MM.1S (cell line): ENCODE results near the gene USP10.

ENCODE experiments used
- DNase-seq: peaks from one replicate; pipeline ENCODE4 v3.0.0-alpha.2; 2015
- H2AFZ ChIP-seq: fragments of 300-600 bp; sonication (generic); 2 replicates; pipeline ENCODE4 v1.6.0; 2016; ENCODE audit warnings: antibody characterized with exemption, low read length
- H3F3A ChIP-seq: fragments of 300-600 bp; sonication (generic); 2 replicates; pipeline ENCODE4 v1.6.1; 2016; ENCODE audit warnings: mild to moderate bottlenecking, antibody characterized with exemption, low read length, moderate library complexity, mixed read lengths; ENCODE audit not compliant: insufficient read depth
- H3K27ac ChIP-seq: fragments of 300-600 bp; sonication (generic); 2 replicates; pipeline ENCODE4 v1.5.1; 2016; ENCODE audit warnings: mild to moderate bottlenecking, low read length
- H3K27me3 ChIP-seq: fragments of 300-600 bp; sonication (generic); replicated peaks from 2 replicates; pipeline ENCODE4 v1.6.0; 2016; ENCODE audit warnings: low read length; ENCODE audit not compliant: insufficient read depth
- H3K36me3 ChIP-seq: fragments of 300-600 bp; sonication (generic); replicated peaks from 2 replicates; pipeline ENCODE4 v1.6.1; 2016; ENCODE audit warnings: mild to moderate bottlenecking, low read length, mixed read lengths; ENCODE audit not compliant: insufficient read depth
- H3K4me1 ChIP-seq: fragments of 300-600 bp; sonication (generic); 2 replicates; pipeline ENCODE4 v1.6.1; 2016; ENCODE audit warnings: low read length, mixed read lengths
- H3K4me2 ChIP-seq: fragments of 300-600 bp; sonication (generic); 2 replicates; pipeline ENCODE4 v1.6.0; 2016; ENCODE audit warnings: low read depth, low read length
- H3K4me3 ChIP-seq: fragments of 300-600 bp; sonication (generic); 2 replicates; pipeline ENCODE4 v1.5.1; 2016; ENCODE audit warnings: low read length, mixed read lengths
- H3K79me2 ChIP-seq: fragments of 300-600 bp; sonication (generic); 2 replicates; pipeline ENCODE4 v1.6.1; 2016; ENCODE audit warnings: mixed run types, low read length, mixed read lengths
- H3K9ac ChIP-seq: fragments of 300-600 bp; sonication (generic); 2 replicates; pipeline ENCODE4 v1.6.1; 2016; ENCODE audit warnings: low read length, mixed read lengths
- H3K9me2 ChIP-seq: fragments of 300-600 bp; sonication (generic); replicated peaks from 2 replicates; pipeline ENCODE4 v1.6.1; 2016; ENCODE audit warnings: mild to moderate bottlenecking, low read length, mixed read lengths; ENCODE audit not compliant: insufficient read depth
- H3K9me3 ChIP-seq: fragments of 300-600 bp; sonication (generic); replicated peaks from 2 replicates; pipeline ENCODE4 v1.6.1; 2016; ENCODE audit warnings: mild to moderate bottlenecking, low read length, mixed read lengths; ENCODE audit not compliant: insufficient read depth
- H4K20me1 ChIP-seq: fragments of 300-600 bp; sonication (generic); 2 replicates; pipeline ENCODE4 v1.6.1; 2016; ENCODE audit warnings: mild to moderate bottlenecking, low read length, moderate library complexity, mixed read lengths; ENCODE audit not compliant: insufficient read depth
- EZH2 ChIP-seq: fragments of 300-600 bp; sonication (generic); optimal IDR thresholded peaks from 2 replicates; pipeline ENCODE3; 2017; ENCODE audit warnings: low read depth, mild to moderate bottlenecking, antibody characterized with exemption, low read length, mixed read lengths
- EZH2phosphoT487 ChIP-seq: fragments of 300-600 bp; sonication (generic); IDR thresholded peaks from 2 replicates; pipeline ENCODE4 v1.6.1; 2018; ENCODE audit warnings: antibody characterized with exemption, low read length
- TF ChIP-seq, protein P1 (sequence below): fragments of 300-600 bp; sonication (generic); IDR thresholded peaks from 2 replicates; pipeline ENCODE4 v1.5.1; 2016; ENCODE audit warnings: antibody characterized with exemption, low read length, mixed read lengths

Gene USP10

GRCh38 chr16:84756830-84757229 lies 57.0 kb downstream of the USP10 start:
- Histone ChIP-seq H3K27me3 (no peaks in the 10 kb centered on the region), H4K20me1 (0 out of 2 replicates have a peak, but pooled peaks cover 8% of the 10 kb centered on the region), H3K79me2 (peaks cover 23% of the 10 kb centered on the region), H3K4me1 (peaks cover 7% of the 10 kb centered on the region), H3F3A (peaks cover 4% of the 10 kb centered on the region; the same call in 1 of the 2 replicates), H3K9me2 (no peaks in the 10 kb centered on the region), H3K36me3 (no peaks in the 10 kb centered on the region), H3K9me3 (no peaks in the 10 kb centered on the region), H3K4me3 (no peak overlapping the region), H3K4me2 (no peak overlapping the region), H2AFZ (no peak overlapping the region), H3K27ac (no peak overlapping the region), H3K9ac (no peak overlapping the region)
- no peak for DNase-seq
- TF ChIP-seq EZH2 (no peak), EZH2phosphoT487 (no peak)
- TF ChIP-seq, protein P1, sequence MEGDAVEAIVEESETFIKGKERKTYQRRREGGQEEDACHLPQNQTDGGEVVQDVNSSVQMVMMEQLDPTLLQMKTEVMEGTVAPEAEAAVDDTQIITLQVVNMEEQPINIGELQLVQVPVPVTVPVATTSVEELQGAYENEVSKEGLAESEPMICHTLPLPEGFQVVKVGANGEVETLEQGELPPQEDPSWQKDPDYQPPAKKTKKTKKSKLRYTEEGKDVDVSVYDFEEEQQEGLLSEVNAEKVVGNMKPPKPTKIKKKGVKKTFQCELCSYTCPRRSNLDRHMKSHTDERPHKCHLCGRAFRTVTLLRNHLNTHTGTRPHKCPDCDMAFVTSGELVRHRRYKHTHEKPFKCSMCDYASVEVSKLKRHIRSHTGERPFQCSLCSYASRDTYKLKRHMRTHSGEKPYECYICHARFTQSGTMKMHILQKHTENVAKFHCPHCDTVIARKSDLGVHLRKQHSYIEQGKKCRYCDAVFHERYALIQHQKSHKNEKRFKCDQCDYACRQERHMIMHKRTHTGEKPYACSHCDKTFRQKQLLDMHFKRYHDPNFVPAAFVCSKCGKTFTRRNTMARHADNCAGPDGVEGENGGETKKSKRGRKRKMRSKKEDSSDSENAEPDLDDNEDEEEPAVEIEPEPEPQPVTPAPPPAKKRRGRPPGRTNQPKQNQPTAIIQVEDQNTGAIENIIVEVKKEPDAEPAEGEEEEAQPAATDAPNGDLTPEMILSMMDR = no peak

- TF ChIP-seq EZH2 (no peak), EZH2phosphoT487 (no peak)
- TF ChIP-seq, protein P1 = no peak
- peaks cover 16% of the 10 kb centered on the region for H3K79me2 ChIP-seq
Observed at GRCh38 chr16:84758627-84759026, 58.8 kb downstream of the USP10 start.

GRCh38 chr16:84759061-84759460 lies 59.3 kb downstream of the USP10 start:
- no peaks in the 10 kb centered on the region for H3K36me3 ChIP-seq

More at GRCh38 chr16:84758627-84759026, 58.8 kb downstream of the USP10 start:
- H3F3A ChIP-seq = no peaks in the 10 kb centered on the region
- no peaks in the 10 kb centered on the region for H3K9me2 ChIP-seq
- H3K9ac ChIP-seq = no peak overlapping the region
- no peak overlapping the region for H3K27ac ChIP-seq
- no peak overlapping the region for H2AFZ ChIP-seq
- no peak for DNase-seq
- H3K36me3 ChIP-seq = no peaks in the 10 kb centered on the region
- H3K4me2 ChIP-seq = no peak overlapping the region
- no peaks in the 10 kb centered on the region for H3K9me3 ChIP-seq
- H3K4me3 ChIP-seq = no peak overlapping the region
- no peaks in the 10 kb centered on the region for H3K4me1 ChIP-seq
- H4K20me1 ChIP-seq = 0 out of 2 replicates have a peak, but pooled peaks cover 4% of the 10 kb centered on the region
- H3K27me3 ChIP-seq = no peaks in the 10 kb centered on the region

More at GRCh38 chr16:84759061-84759460, 59.3 kb downstream of the USP10 start:
- Histone ChIP-seq H3K27me3 (no peaks in the 10 kb centered on the region), H3K79me2 (peaks cover 16% of the 10 kb centered on the region), H3K9me3 (no peaks in the 10 kb centered on the region), H3K4me2 (no peak overlapping the region), H3K4me1 (no peaks in the 10 kb centered on the region), H3K9ac (no peak overlapping the region), H3F3A (no peaks in the 10 kb centered on the region), H3K27ac (no peak overlapping the region), H2AFZ (no peak overlapping the region), H3K9me2 (no peaks in the 10 kb centered on the region), H3K4me3 (no peak overlapping the region), H4K20me1 (no peaks in the 10 kb centered on the region)
- DNase-seq = no peak
- TF ChIP-seq EZH2 (no peak), EZH2phosphoT487 (no peak)
- TF ChIP-seq, protein P1 = no peak
